HepG2 (cell line): ENCODE measurements around the gene SLC9A5. TPM values are rescaled to one million over a fixed set of nuclear protein-coding genes. Genes with fewer than 3 reads are reported as not detected.

Experiments
- microRNA counts: library from miRNA; unstranded; fragments of <30 nt; microRNA quantifications from one replicate; lab custom pipeline; 2015
- microRNA-seq: library from miRNA; unstranded; fragments of <30 nt; microRNA quantifications from one replicate; pipeline ENCODE4, GENCODE V29; 2020
- polyA plus RNA-seq, 8 experiments: library from polyadenylated mRNA; depleted of rRNA in 3 of 8; stranded (reverse) in 7 of 8; unstranded in 1 of 8; fragments of >200 nt; fragmentation: Illumina TruSeq in 4 of 8; extraction: Trizol in 4 of 8; gene quantifications; 2 replicates each; pipeline versions ENCODE4 v1.2.1 to v1.2.3, GENCODE V29; 2011 to 2016; ENCODE audit warnings: low read depth in 4 of 8, missing spikeins in 1 of 8, mixed read lengths in 1 of 8; ENCODE audit not compliant: insufficient read depth in 1 of 8
- small RNA-seq, 3 experiments: library from RNA; depleted of rRNA; stranded (forward); fragments of <200 nt; gene quantifications; one replicate each; pipeline ENCODE3, GENCODE V24; 2012; ENCODE audit warnings: low read depth in 2 of 3, low replicate concordance in 1 of 3; ENCODE audit not compliant: insufficient read length in 3 of 3, insufficient read depth in 2 of 3
- total RNA-seq, 5 experiments: library from RNA; depleted of rRNA; stranded (reverse); fragments of >200 nt; fragmentation: Illumina TruSeq; extraction: Trizol; gene quantifications; 2 replicates each; pipeline ENCODE4 v1.2.3, GENCODE V29; 2016; ENCODE audit warnings: low read depth in 1 of 5

SLC9A5 gene
- total and polyA plus RNA-seq, 2 of the 13 experiments (the other 11 are each of a cell fraction or from before 2014, with no cell fraction given) = 0.58 to 1.4 TPM

MicroRNAs within 50 kb of the gene (microRNA counts, 767-probe panel; counts per million panel counts)
- microRNA hsa-miR-328 (lab: Ali Mortazavi, UCI) = not detected

Small RNA genes lying within 50 kb of the gene (microRNA-seq; reads per million reads assigned to microRNA genes)
- gene MIR328 = 18.9 reads per million, percentile 55 among the genes with 10 or more reads in this experiment

Small RNA genes lying within 50 kb of the gene (small RNA-seq; reads per million reads assigned to genes)
- 0 reads per million in 3 experiments for gene MIR328

Other genes starting within 250 kb of the SLC9A5 start
- 70.8 and 76.0 TPM in 2 replicates for gene CBFB, start 219.8 kb upstream of the SLC9A5 start, total RNA-seq (2016; rRNA removed; fragmentation: Illumina TruSeq; extraction: Trizol)
- 15.4 and 22.1 TPM in 2 replicates for gene CBFB, start 219.8 kb upstream of the SLC9A5 start, polyA plus RNA-seq (2011; rRNA removed)
- gene PHAF1, start 139.0 kb upstream of the SLC9A5 start, total RNA-seq (2016; rRNA removed; fragmentation: Illumina TruSeq; extraction: Trizol) = 48.3 and 53.6 TPM in 2 replicates
- 174 and 184 TPM in 2 replicates for gene PHAF1, start 139.0 kb upstream of the SLC9A5 start, polyA plus RNA-seq (2011; rRNA removed)
- 1.5 and 3.1 TPM in 2 replicates for gene B3GNT9, start 98.0 kb upstream of the SLC9A5 start, total RNA-seq (2016; rRNA removed; fragmentation: Illumina TruSeq; extraction: Trizol)
- gene B3GNT9, start 98.0 kb upstream of the SLC9A5 start, polyA plus RNA-seq (2011; rRNA removed) = 1.2 and 1.5 TPM in 2 replicates
- 6.2 and 7.8 TPM in 2 replicates for gene TRADD, start 89.1 kb upstream of the SLC9A5 start, total RNA-seq (2016; rRNA removed; fragmentation: Illumina TruSeq; extraction: Trizol)
- 8.2 and 10.3 TPM in 2 replicates for gene TRADD, start 89.1 kb upstream of the SLC9A5 start, polyA plus RNA-seq (2011; rRNA removed)
- 1.5 and 3.9 TPM in 2 replicates for gene FBXL8, start 89.0 kb upstream of the SLC9A5 start, total RNA-seq (2016; rRNA removed; fragmentation: Illumina TruSeq; extraction: Trizol)
- gene FBXL8, start 89.0 kb upstream of the SLC9A5 start, polyA plus RNA-seq (2011; rRNA removed) = 9.3 and 10.9 TPM in 2 replicates
- gene HSF4, start 84.2 kb upstream of the SLC9A5 start, total RNA-seq (2016; rRNA removed; fragmentation: Illumina TruSeq; extraction: Trizol) = 0.41 and 3.5 TPM in 2 replicates
- gene HSF4, start 84.2 kb upstream of the SLC9A5 start, polyA plus RNA-seq (2011; rRNA removed) = 16.9 and 17.9 TPM in 2 replicates
- gene NOL3, start 78.4 kb upstream of the SLC9A5 start, total RNA-seq (2016; rRNA removed; fragmentation: Illumina TruSeq; extraction: Trizol) = 3.1 and 5.7 TPM in 2 replicates
- 20.5 and 23.3 TPM in 2 replicates for gene NOL3, start 78.4 kb upstream of the SLC9A5 start, polyA plus RNA-seq (2011; rRNA removed)
- 4.4 and 11.2 TPM in 2 replicates for gene MATCAP1, start 65.0 kb upstream of the SLC9A5 start, total RNA-seq (2016; rRNA removed; fragmentation: Illumina TruSeq; extraction: Trizol)
- gene MATCAP1, start 65.0 kb upstream of the SLC9A5 start, polyA plus RNA-seq (2011; rRNA removed) = 24.5 and 27.2 TPM in 2 replicates
- gene EXOC3L1, start 58.8 kb upstream of the SLC9A5 start, total RNA-seq (2016; rRNA removed; fragmentation: Illumina TruSeq; extraction: Trizol) = not detected in 2 replicates
- gene EXOC3L1, start 58.8 kb upstream of the SLC9A5 start, polyA plus RNA-seq (2011; rRNA removed) = 0.10 and 0.12 TPM in 2 replicates
- 73.7 and 84.8 TPM in 2 replicates for gene E2F4, start 56.8 kb upstream of the SLC9A5 start, total RNA-seq (2016; rRNA removed; fragmentation: Illumina TruSeq; extraction: Trizol)
- gene E2F4, start 56.8 kb upstream of the SLC9A5 start, polyA plus RNA-seq (2011; rRNA removed) = 91.2 and 106 TPM in 2 replicates
- 0.58 and 2.6 TPM in 2 replicates for gene ELMO3, start 49.8 kb upstream of the SLC9A5 start, total RNA-seq (2016; rRNA removed; fragmentation: Illumina TruSeq; extraction: Trizol)
- 4.0 and 5.7 TPM in 2 replicates for gene ELMO3, start 49.8 kb upstream of the SLC9A5 start, polyA plus RNA-seq (2011; rRNA removed)
- gene TMEM208, start 21.8 kb upstream of the SLC9A5 start, total RNA-seq (2016; rRNA removed; fragmentation: Illumina TruSeq; extraction: Trizol) = 50.6 and 72.9 TPM in 2 replicates
- 58.8 and 66.9 TPM in 2 replicates for gene TMEM208, start 21.8 kb upstream of the SLC9A5 start, polyA plus RNA-seq (2011; rRNA removed)
- 10.9 and 20.8 TPM in 2 replicates for gene FHOD1, start 1.5 kb upstream of the SLC9A5 start, total RNA-seq (2016; rRNA removed; fragmentation: Illumina TruSeq; extraction: Trizol)
- gene FHOD1, start 1.5 kb upstream of the SLC9A5 start, polyA plus RNA-seq (2011; rRNA removed) = 15.0 and 20.0 TPM in 2 replicates
- 9.0 and 13.6 TPM in 2 replicates for gene PLEKHG4, start 30.6 kb downstream of the SLC9A5 start, total RNA-seq (2016; rRNA removed; fragmentation: Illumina TruSeq; extraction: Trizol)
- gene PLEKHG4, start 30.6 kb downstream of the SLC9A5 start, polyA plus RNA-seq (2011; rRNA removed) = 7.1 and 13.6 TPM in 2 replicates
- gene KCTD19, start 77.8 kb downstream of the SLC9A5 start, total RNA-seq (2016; rRNA removed; fragmentation: Illumina TruSeq; extraction: Trizol) = not detected in 2 replicates
- gene KCTD19, start 77.8 kb downstream of the SLC9A5 start, polyA plus RNA-seq (2011; rRNA removed) = 0.16 TPM in 1 of 2 replicates, not detected in the other
- gene LRRC36, start 77.8 kb downstream of the SLC9A5 start, total RNA-seq (2016; rRNA removed; fragmentation: Illumina TruSeq; extraction: Trizol) = 0.13 and 0.15 TPM in 2 replicates
- gene LRRC36, start 77.8 kb downstream of the SLC9A5 start, polyA plus RNA-seq (2011; rRNA removed) = 0.12 and 0.16 TPM in 2 replicates
- 0.20 and 0.44 TPM in 2 replicates for gene TPPP3, start 144.5 kb downstream of the SLC9A5 start, total RNA-seq (2016; rRNA removed; fragmentation: Illumina TruSeq; extraction: Trizol)
- 0.16 TPM in 1 of 2 replicates, not detected in the other for gene TPPP3, start 144.5 kb downstream of the SLC9A5 start, polyA plus RNA-seq (2011; rRNA removed)
- gene ZDHHC1, start 167.5 kb downstream of the SLC9A5 start, total RNA-seq (2016; rRNA removed; fragmentation: Illumina TruSeq; extraction: Trizol) = 0.36 and 1.1 TPM in 2 replicates
- gene ZDHHC1, start 167.5 kb downstream of the SLC9A5 start, polyA plus RNA-seq (2011; rRNA removed) = 0.47 and 0.51 TPM in 2 replicates
- 6.7 and 13.6 TPM in 2 replicates for gene HSD11B2, start 182.1 kb downstream of the SLC9A5 start, total RNA-seq (2016; rRNA removed; fragmentation: Illumina TruSeq; extraction: Trizol)
- gene HSD11B2, start 182.1 kb downstream of the SLC9A5 start, polyA plus RNA-seq (2011; rRNA removed) = 8.9 and 11.9 TPM in 2 replicates
- gene ATP6V0D1, start 232.2 kb downstream of the SLC9A5 start, total RNA-seq (2016; rRNA removed; fragmentation: Illumina TruSeq; extraction: Trizol) = 49.5 and 51.1 TPM in 2 replicates
- 54.2 and 61.3 TPM in 2 replicates for gene ATP6V0D1, start 232.2 kb downstream of the SLC9A5 start, polyA plus RNA-seq (2011; rRNA removed)
- not detected in 2 replicates for gene AGRP, start 234.6 kb downstream of the SLC9A5 start, total RNA-seq (2016; rRNA removed; fragmentation: Illumina TruSeq; extraction: Trizol)
- gene AGRP, start 234.6 kb downstream of the SLC9A5 start, polyA plus RNA-seq (2011; rRNA removed) = not detected in 2 replicates